Lung (tissue), 16 donors: ENCODE results near the gene MINPP1. TPM values are rescaled to one million over a fixed set of nuclear protein-coding genes. Genes with fewer than 3 reads are reported as not detected.
"Not testable (repeated sequence)": the region's sequence is repeated elsewhere in the genome, so short reads cannot be mapped to it uniquely, and the experiment has no call there.

ENCODE experiments used
- ATAC-seq: fragments of 200-7000 bp; cut with Tn5 transposase; one replicate; pipeline ENCODE4 v1.9.1; 2020; ENCODE audit warnings: moderate number of reproducible peaks; ENCODE audit not compliant: insufficient read depth, low FRiP score
- DNase-seq, 3 donors: peaks; one replicate each; pipeline ENCODE4 v3.0.0-alpha.2; 2013 to 2017
- H3K27ac ChIP-seq, 2 donors: one replicate each; pipeline ENCODE4 v1.5.1; 2013; ENCODE audit warnings: mild to moderate bottlenecking in 2 of 2, moderate library complexity in 2 of 2, control low read depth in 1 of 2, inconsistent platforms in 1 of 2, low read depth in 1 of 2, low read length in 1 of 2
- H3K27me3 ChIP-seq, 3 donors: one replicate each; pipeline ENCODE4 v1.5.1; 2013; ENCODE audit warnings: low read length in 2 of 3; ENCODE audit not compliant: control insufficient read depth in 3 of 3, insufficient read depth in 3 of 3
- H3K36me3 ChIP-seq, 4 donors: one replicate each; pipeline ENCODE4 v1.5.1; 2013; ENCODE audit warnings: low read length in 4 of 4, mild to moderate bottlenecking in 1 of 4, moderate library complexity in 1 of 4; ENCODE audit not compliant: control insufficient read depth in 4 of 4, insufficient read depth in 4 of 4
- H3K4me1 ChIP-seq, 5 donors: one replicate each; pipeline ENCODE4 v1.5.1; 2013; ENCODE audit warnings: low read length in 5 of 5, mild to moderate bottlenecking in 2 of 5, moderate library complexity in 1 of 5; ENCODE audit not compliant: control insufficient read depth in 5 of 5, insufficient read depth in 5 of 5
- H3K4me3 ChIP-seq: one replicate; pipeline ENCODE4 v1.5.1; 2013; ENCODE audit warnings: mild to moderate bottlenecking, control low read depth, moderate library complexity
- H3K9ac ChIP-seq, 2 donors: one replicate each; pipeline ENCODE4 v1.5.1; 2013; ENCODE audit warnings: low read length in 2 of 2, control low read depth in 1 of 2; ENCODE audit not compliant: insufficient read depth in 1 of 2
- H3K9me3 ChIP-seq, 4 donors: one replicate each; pipeline ENCODE4 v1.5.1; 2013; ENCODE audit warnings: low read length in 3 of 4, mild to moderate bottlenecking in 1 of 4, moderate library complexity in 1 of 4; ENCODE audit not compliant: control insufficient read depth in 4 of 4, insufficient read depth in 3 of 4
- CTCF ChIP-seq: IDR thresholded peaks from 2 replicates; pipeline ENCODE4 v1.5.1; 2012; ENCODE audit warnings: mild to moderate bottlenecking; ENCODE audit errors: control extremely low read depth, extremely low read depth
- WGBS, 2 donors: extraction: QIAGEN DNeasy Blood & Tissue Kit; methylation state at CpG; one replicate each; pipeline ENCODE4 v1.1.7; 2013; 5-methylcytosine and 5-hydroxymethylcytosine counted together
- long read RNA-seq, 5 donors: transcript quantifications; one replicate each; lab custom pipeline, GENCODE V29; 2026
- polyA plus RNA-seq, 2 donors: library from polyadenylated mRNA; stranded (reverse); fragments of 200-250 nt; gene quantifications; one replicate each; pipeline ENCODE4 v1.2.1, GENCODE V29; 2013
- total RNA-seq, 2 donors: library from RNA; depleted of rRNA in 1 of 2; stranded (reverse); fragments of >200 nt in 1 of 2; gene quantifications; one replicate each; pipeline ENCODE4 v1.2.1, GENCODE V29; 2014 to 2021
- donor health status: control.
- donor health status: control.
- donor health status: Bipolar disorder and iron deficiency.
- donor health status: healthy.
- donor health status: DM: yes; HTN: yes; CAD: no.

MINPP1 gene, protein sequence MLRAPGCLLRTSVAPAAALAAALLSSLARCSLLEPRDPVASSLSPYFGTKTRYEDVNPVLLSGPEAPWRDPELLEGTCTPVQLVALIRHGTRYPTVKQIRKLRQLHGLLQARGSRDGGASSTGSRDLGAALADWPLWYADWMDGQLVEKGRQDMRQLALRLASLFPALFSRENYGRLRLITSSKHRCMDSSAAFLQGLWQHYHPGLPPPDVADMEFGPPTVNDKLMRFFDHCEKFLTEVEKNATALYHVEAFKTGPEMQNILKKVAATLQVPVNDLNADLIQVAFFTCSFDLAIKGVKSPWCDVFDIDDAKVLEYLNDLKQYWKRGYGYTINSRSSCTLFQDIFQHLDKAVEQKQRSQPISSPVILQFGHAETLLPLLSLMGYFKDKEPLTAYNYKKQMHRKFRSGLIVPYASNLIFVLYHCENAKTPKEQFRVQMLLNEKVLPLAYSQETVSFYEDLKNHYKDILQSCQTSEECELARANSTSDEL
- total RNA-seq, result 10 to 100 TPM; 14.2 to 31.2 TPM
- polyA plus RNA-seq, result 10 to 100 TPM in 1 of 2 donors, 1 to 10 TPM in 1; 8.2 to 10.6 TPM
- long read RNA-seq, donor 1, transcript MINPP1-202 (5 exons, 2,415 nt), result major isoform, 17 of 17 reads
- long read RNA-seq, donor 1, partial matches to known transcripts, result 0 of 17 reads
- long read RNA-seq, donor 1, other reads (novel, unspliced or antisense), result 0 of 17 reads
- long read RNA-seq, donor 2, result 0 reads
- long read RNA-seq, donor 3, transcript MINPP1-202 (5 exons, 2,415 nt), result major isoform, 8 of 8 reads
- long read RNA-seq, donor 3, partial matches to known transcripts, result 0 of 8 reads
- long read RNA-seq, donor 3, other reads (novel, unspliced or antisense), result 0 of 8 reads
- long read RNA-seq, donor 4, partial matches to known transcripts, result 0 of 2 reads
- long read RNA-seq, donor 4, other reads (novel, unspliced or antisense), result 0 of 2 reads
- long read RNA-seq, donor 5, transcript MINPP1-202 (5 exons, 2,415 nt), result major isoform, 11 of 18 reads
- long read RNA-seq, donor 5, partial matches to known transcripts, result 6 of 18 reads
- long read RNA-seq, donor 5, other reads (novel, unspliced or antisense), result 0 of 18 reads

- Histone ChIP-seq H3K27ac (peak within 1 kb of the TSS; percentile 89 to 95), H3K9me3 (no peaks in the 10 kb centered on the region), H3K36me3 (peaks cover 0 to 10% (median 2%) of the 10 kb centered on the region in 4 donors), H3K27me3 (no peaks in the 10 kb centered on the region), H3K4me3 (peak within 1 kb of the TSS; percentile 99), H3K4me1 (peaks cover 0 to 41% (median 10%) of the 10 kb centered on the region in 5 donors), H3K9ac (peak within 1 kb of the TSS; percentile 33 to 87)
- WGBS, 2 donors, result 0 to 1% methylated on average over 74 of the region's 74 CpGs
- ATAC-seq, result peak; percentile 94
- peak; percentile 88 to 91 (median 89) for DNase-seq
- no peak for TF ChIP-seq CTCF
Measured at GRCh38 chr10:87504640-87505365, at the start of gene MINPP1. Gene MINPP1, plus strand, starts transcription at chr10:87504893. Its CDS starts 23 bp downstream, at chr10:87504916.

DNA sequence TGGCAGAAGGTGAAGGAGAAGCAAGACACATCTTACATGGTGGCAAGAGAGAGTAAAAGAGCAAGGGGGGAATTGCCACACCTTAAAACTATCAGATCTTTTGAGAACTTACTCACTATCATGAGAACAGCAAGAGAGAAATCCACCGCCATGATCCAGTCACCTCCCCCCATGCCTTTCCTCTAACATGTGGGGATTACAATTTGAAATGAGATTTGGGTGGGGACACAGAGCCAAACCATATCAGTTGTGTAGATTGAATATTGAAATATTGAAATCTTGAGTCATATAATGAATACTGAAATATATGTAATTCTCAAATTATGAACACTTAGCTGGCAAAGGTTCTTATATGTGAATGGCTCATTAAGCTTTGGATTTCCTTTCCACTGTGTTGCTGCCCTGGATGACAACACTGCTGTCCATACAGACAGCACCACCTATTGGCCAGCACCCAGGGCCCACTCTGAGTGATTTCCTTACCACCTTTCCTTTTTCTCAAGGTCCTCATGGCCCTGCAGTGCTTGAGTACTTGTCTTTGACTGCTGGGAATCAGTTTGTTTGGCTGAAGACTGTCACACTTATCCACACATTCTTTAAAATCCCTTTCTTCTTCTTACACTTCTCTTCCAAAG is 48.0 kb upstream of the MINPP1 start:
- not testable (repeated sequence) for DNase-seq, H3K9ac ChIP-seq, H3K4me3 ChIP-seq, H3K27ac ChIP-seq, H3K36me3 ChIP-seq, ATAC-seq, H3K4me1 ChIP-seq, H3K9me3 ChIP-seq, H3K27me3 ChIP-seq
- no CpG with 5 or more reads among the region's 1 CpG for WGBS, 2 donors

GRCh38 chr10:87461751-87462150 is 42.9 kb upstream of the MINPP1 start:
- not testable (repeated sequence) for H3K4me1 ChIP-seq, H3K36me3 ChIP-seq, DNase-seq, H3K27me3 ChIP-seq, H3K9ac ChIP-seq, ATAC-seq, H3K27ac ChIP-seq, H3K4me3 ChIP-seq, H3K9me3 ChIP-seq
- 83 to 100% methylated on average over 1 of the region's 2 CpGs for WGBS, 2 donors

- not testable (repeated sequence) for H3K9ac ChIP-seq, ATAC-seq, H3K36me3 ChIP-seq, H3K9me3 ChIP-seq, H3K27ac ChIP-seq, DNase-seq, H3K27me3 ChIP-seq, H3K4me1 ChIP-seq, H3K4me3 ChIP-seq
- WGBS, 2 donors, result 57 to 77% methylated on average over 1 to 2 of the region's 3 CpGs
Measured at GRCh38 chr10:87466849-87467248, 37.8 kb upstream of the MINPP1 start.

DNA sequence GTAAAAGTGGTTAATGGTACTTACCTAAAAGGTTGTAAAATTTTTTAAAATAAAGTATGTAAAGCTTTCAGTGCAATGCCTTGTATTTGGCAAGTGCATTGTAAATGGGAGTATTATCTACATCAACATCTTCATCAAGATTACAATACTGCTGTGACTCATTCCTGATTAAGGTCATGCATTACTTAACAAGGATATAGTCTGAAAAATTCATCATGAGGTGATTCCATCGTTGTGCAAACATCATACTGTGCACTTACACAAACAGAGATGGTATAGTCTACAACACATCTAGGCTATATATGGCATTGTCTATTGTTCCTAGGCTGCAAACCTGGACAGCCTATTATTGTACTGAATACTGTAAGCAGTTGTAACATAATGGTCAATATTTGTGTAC is 16.0 kb upstream of the MINPP1 start:
- H3K27me3 ChIP-seq, H3K9ac ChIP-seq, DNase-seq, H3K4me3 ChIP-seq, H3K9me3 ChIP-seq, H3K36me3 ChIP-seq, H3K4me1 ChIP-seq, H3K27ac ChIP-seq, ATAC-seq: not testable (repeated sequence)
- WGBS, 2 donors, result 60 to 64% methylated on average over 1 of the region's 1 CpG

DNA sequence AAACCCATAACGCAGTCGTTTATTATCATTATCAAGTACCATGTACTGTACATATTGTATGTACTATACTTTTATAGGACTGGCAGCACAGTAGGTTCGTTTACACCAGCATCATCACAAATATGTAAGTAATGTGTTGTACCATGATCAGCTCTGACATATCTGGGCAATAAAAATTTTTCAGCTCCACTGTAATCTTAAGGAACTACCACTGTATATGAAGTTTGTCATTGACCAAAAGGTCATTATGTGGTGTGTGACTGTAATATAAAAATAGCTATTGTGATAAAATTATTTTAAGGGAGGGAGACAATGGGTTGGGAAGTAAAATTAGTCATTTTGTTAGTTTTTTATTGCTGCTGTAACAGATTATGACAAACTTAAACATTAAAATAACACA is 14.4 kb upstream of the MINPP1 start:
- not testable (repeated sequence) for H3K27ac ChIP-seq, H3K9me3 ChIP-seq, ATAC-seq, H3K4me1 ChIP-seq, H3K36me3 ChIP-seq, H3K27me3 ChIP-seq, H3K9ac ChIP-seq, DNase-seq, H3K4me3 ChIP-seq
- WGBS, 2 donors, result no CpG with 5 or more reads among the region's 3 CpGs
